MCF 10A (cell line): ENCODE data around the gene BARHL1. TPM values are rescaled to one million over a fixed set of nuclear protein-coding genes. Genes with fewer than 3 reads are reported as not detected.

Experiments used
- BruUV-seq: library from RNA; stranded (reverse); fragments of 400-500 nt; replicated peaks from 2 replicates; lab custom pipeline; 2021; lab: Mats Ljungman, UMichigan
- CTCF ChIA-PET: fragments of 300-600 bp; sonication (Branson Sonifier 250); formaldehyde crosslinking; extraction: SDS; loops from one replicate; lab custom pipeline; 2021; ENCODE audit warnings: antibody characterized with exemption, inconsistent platforms; lab: Yijun Ruan, JAX
- POLR2A ChIA-PET: fragments of 300-600, 350-650 bp; sonication (Branson Sonifier 250); formaldehyde crosslinking; extraction: SDS; loops from one replicate; lab custom pipeline; 2020; ENCODE audit warnings: antibody characterized with exemption, inconsistent platforms; lab: Yijun Ruan, JAX
- DNase-seq: peaks from one replicate; pipeline ENCODE4 v3.0.0-alpha.2; 2018; ENCODE audit not compliant: unreplicated experiment
- H3K27ac Mint-ChIP-seq: one replicate; pipeline ENCODE4 v1.8.0; 2022; ENCODE audit warnings: mild to moderate bottlenecking, low read depth, mixed read lengths; ENCODE audit not compliant: unreplicated experiment
- H3K27me3 Mint-ChIP-seq: one replicate; pipeline ENCODE4 v1.8.0; 2022; ENCODE audit warnings: mixed read lengths; ENCODE audit not compliant: insufficient read depth, unreplicated experiment
- H3K36me3 Mint-ChIP-seq: one replicate; pipeline ENCODE4 v1.8.0; 2022; ENCODE audit warnings: mild to moderate bottlenecking, moderate library complexity, mixed read lengths; ENCODE audit not compliant: insufficient read depth, unreplicated experiment
- H3K4me1 Mint-ChIP-seq: one replicate; pipeline ENCODE4 v1.8.0; 2022; ENCODE audit warnings: mixed read lengths; ENCODE audit not compliant: insufficient read depth, unreplicated experiment
- H3K4me3 Mint-ChIP-seq: one replicate; pipeline ENCODE4 v1.8.0; 2022; ENCODE audit warnings: mild to moderate bottlenecking, moderate library complexity, mixed read lengths; ENCODE audit not compliant: unreplicated experiment
- H3K9me3 Mint-ChIP-seq: one replicate; pipeline ENCODE4 v1.8.0; 2022; ENCODE audit warnings: mixed read lengths; ENCODE audit not compliant: unreplicated experiment
- intact Hi-C: fragments of 100-400 bp; cut with micrococcal nuclease; formaldehyde crosslinking; loops from 2 replicates; pipeline ENCODE4 v1.14.1; 2022
- total RNA-seq: library from RNA; stranded (reverse); gene quantifications from 2 replicates; pipeline ENCODE4 v1.2.3, GENCODE V29; 2022
- TF ChIP-seq, protein P1 (sequence below): fragments of 200-600 bp; IDR thresholded peaks from one replicate; pipeline ENCODE4 v1.8.0; 2022; ENCODE audit warnings: antibody characterized with exemption, mild to moderate bottlenecking; ENCODE audit not compliant: unreplicated experiment

BARHL1 gene
- total RNA-seq, 1 experiment from 2014 or later, result not detected

- intact Hi-C loops, result no loop called here
- TF ChIP-seq, protein P1, sequence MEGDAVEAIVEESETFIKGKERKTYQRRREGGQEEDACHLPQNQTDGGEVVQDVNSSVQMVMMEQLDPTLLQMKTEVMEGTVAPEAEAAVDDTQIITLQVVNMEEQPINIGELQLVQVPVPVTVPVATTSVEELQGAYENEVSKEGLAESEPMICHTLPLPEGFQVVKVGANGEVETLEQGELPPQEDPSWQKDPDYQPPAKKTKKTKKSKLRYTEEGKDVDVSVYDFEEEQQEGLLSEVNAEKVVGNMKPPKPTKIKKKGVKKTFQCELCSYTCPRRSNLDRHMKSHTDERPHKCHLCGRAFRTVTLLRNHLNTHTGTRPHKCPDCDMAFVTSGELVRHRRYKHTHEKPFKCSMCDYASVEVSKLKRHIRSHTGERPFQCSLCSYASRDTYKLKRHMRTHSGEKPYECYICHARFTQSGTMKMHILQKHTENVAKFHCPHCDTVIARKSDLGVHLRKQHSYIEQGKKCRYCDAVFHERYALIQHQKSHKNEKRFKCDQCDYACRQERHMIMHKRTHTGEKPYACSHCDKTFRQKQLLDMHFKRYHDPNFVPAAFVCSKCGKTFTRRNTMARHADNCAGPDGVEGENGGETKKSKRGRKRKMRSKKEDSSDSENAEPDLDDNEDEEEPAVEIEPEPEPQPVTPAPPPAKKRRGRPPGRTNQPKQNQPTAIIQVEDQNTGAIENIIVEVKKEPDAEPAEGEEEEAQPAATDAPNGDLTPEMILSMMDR, result no peak
- POLR2A ChIA-PET, result interaction anchor here (0.5 kb wide), 1 partner anchor 276 kb away, joined by 3 read pairs; no protein-coding TSS in a partner anchor
- Mint-ChIP-seq H3K4me3 (no peak overlapping the region), H3K27ac (no peak overlapping the region), H3K9me3 (no peaks in the 10 kb centered on the region), H3K4me1 (no peaks in the 10 kb centered on the region), H3K36me3 (peaks cover 3% of the 10 kb centered on the region), H3K27me3 (peaks cover 24% of the 10 kb centered on the region)
- CTCF ChIA-PET, result interaction anchor here (0.6 to 0.7 kb wide), 2 partner anchors 55 to 63 kb away, joined by 3 to 4 read pairs; no protein-coding TSS in a partner anchor
- DNase-seq, result no peak
- no TSS peak for BruUV-seq
Observed at GRCh38 chr9:132586830-132587591, 4.6 kb downstream of the BARHL1 start.

DNA sequence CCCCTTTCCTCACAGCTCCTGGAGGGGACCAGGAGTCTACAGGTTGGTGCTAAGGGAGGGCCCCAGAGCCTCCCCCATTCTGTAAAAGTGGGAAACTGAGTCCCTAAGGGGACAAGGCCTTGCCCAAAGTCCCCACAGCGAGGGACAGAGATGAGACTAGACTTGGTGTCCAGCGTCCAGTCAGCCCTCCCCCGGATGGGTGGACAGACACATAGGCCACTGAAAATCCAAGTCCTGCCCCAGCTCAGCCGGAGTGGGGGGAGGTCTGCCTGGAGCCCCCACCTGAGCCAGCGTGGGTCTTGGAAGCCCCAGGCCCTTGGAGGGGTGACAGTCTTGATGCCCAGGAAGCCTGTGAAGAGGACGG is 5.2 kb downstream of the BARHL1 start:
- Mint-ChIP-seq H3K36me3 (peaks cover 9% of the 10 kb centered on the region), H3K4me1 (no peaks in the 10 kb centered on the region), H3K9me3 (no peaks in the 10 kb centered on the region), H3K27me3 (peaks cover 19% of the 10 kb centered on the region), H3K27ac (no peak overlapping the region), H3K4me3 (no peak overlapping the region)
- no peak for DNase-seq
- ChIA-PET POLR2A (interaction anchor here (0.5 kb wide), 1 partner anchor 275 kb away, joined by 3 read pairs; no protein-coding TSS in a partner anchor), CTCF (interaction anchor here (0.7 kb wide), 1 partner anchor 63 kb away, joined by 3 read pairs; no protein-coding TSS in a partner anchor)
- intact Hi-C loops, result no loop called here
- TF ChIP-seq, protein P1, result no peak
- no TSS peak for BruUV-seq

DNA sequence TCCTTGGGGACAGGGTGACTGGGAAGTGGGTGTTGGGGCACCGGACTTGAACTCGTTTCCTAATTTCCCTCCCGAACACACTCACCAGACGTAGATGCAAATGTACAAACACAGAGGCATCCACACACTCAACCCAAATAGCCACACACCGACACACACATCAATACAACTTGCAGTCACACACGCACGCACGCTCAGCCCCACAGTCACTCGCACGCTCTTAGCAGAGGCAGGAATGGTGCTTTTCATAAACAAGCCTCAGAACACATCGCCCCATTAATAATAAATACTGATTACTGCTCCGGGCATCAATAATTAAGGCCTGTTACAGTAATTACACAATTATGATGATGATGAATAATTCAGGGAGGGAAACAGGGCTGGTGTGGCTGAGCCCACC is 5.7 kb downstream of the BARHL1 start:
- BruUV-seq, result no TSS peak
- no peak overlapping the region for H3K4me3 Mint-ChIP-seq
- H3K27me3 Mint-ChIP-seq, result peaks cover 13% of the 10 kb centered on the region
- ChIA-PET CTCF (interaction anchor here (0.6 kb wide), 1 partner anchor 353 kb away, joined by 3 read pairs; no protein-coding TSS in a partner anchor), POLR2A (interaction anchor here (0.5 kb wide), 1 partner anchor 275 kb away, joined by 3 read pairs; no protein-coding TSS in a partner anchor)
- TF ChIP-seq, protein P1, result no peak
- intact Hi-C loops, result no loop called here
- H3K4me1 Mint-ChIP-seq, result no peaks in the 10 kb centered on the region
- H3K9me3 Mint-ChIP-seq, result no peaks in the 10 kb centered on the region
- no peak for DNase-seq
- no peak overlapping the region for H3K27ac Mint-ChIP-seq
- peaks cover 14% of the 10 kb centered on the region for H3K36me3 Mint-ChIP-seq

- POLR2A ChIA-PET, result no interaction called here
- no peaks in the 10 kb centered on the region for H3K9me3 Mint-ChIP-seq
- H3K27ac Mint-ChIP-seq, result no peak overlapping the region
- TF ChIP-seq, protein P1, result no peak
- H3K27me3 Mint-ChIP-seq, result peaks cover 8% of the 10 kb centered on the region
- H3K4me3 Mint-ChIP-seq, result no peak overlapping the region
- intact Hi-C loops, result no loop called here
- no TSS peak for BruUV-seq
- DNase-seq, result no peak
- H3K4me1 Mint-ChIP-seq, result no peaks in the 10 kb centered on the region
- H3K36me3 Mint-ChIP-seq, result peaks cover 16% of the 10 kb centered on the region
- CTCF ChIA-PET, result interaction anchor here (0.6 kb wide), 1 partner anchor 354 kb away, joined by 3 read pairs; no protein-coding TSS in a partner anchor
Observed at GRCh38 chr9:132588501-132589147, 6.2 kb downstream of the BARHL1 start.
